PC-3 (cell line): ENCODE results near the gene FUT7.

Source experiments
- EZH2 ChIP-seq: fragments of 300-600 bp; sonication (generic); IDR thresholded peaks from one replicate; pipeline ENCODE4 v1.6.1; 2017; ENCODE audit warnings: antibody characterized with exemption, mild to moderate bottlenecking, low read length; ENCODE audit not compliant: unreplicated experiment
- EZH2phosphoT487 ChIP-seq: fragments of 300-600 bp; sonication (generic); IDR thresholded peaks from 2 replicates; pipeline ENCODE4 v1.6.1; 2018; ENCODE audit warnings: mild to moderate bottlenecking, antibody characterized with exemption, low read length, borderline replicate concordance
- TF ChIP-seq, protein P1 (sequence below): fragments of 300-600 bp; sonication (generic); conservative IDR thresholded peaks from 2 replicates; pipeline ENCODE4 v1.5.1; 2017; ENCODE audit warnings: antibody characterized with exemption, low read depth, mild to moderate bottlenecking, low read length

DNA sequence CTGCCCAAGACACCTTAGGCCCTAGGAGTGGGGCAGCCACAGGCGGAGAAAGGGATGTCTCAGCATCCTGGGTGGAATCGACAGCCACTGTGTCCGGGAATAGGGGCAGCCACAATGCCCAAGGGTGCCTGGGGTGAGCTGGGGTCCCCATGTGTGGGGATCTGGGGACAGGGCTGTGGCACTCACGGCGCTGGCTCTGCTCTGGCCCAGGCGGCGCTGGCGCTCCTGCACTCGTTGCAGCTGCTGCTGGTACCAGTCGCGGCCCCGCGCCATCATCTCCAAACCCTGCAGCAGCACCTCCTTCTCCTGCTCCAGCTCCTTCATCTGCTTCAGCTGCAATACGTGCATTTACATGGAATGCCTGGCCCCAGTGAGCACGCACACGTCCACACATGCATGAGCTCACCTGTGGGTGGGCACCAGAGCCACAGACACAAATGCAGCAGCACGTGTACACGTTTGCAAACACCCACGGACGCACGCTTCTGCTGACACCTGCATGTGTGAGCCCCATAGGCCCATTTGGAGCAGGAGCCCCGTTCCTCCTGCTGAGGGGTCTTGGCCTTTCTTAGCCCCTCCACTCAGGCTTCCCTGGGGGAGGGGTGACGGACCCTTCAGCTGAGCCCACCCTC is 33.6 kb upstream of the FUT7 start:
- TF ChIP-seq, protein P1, sequence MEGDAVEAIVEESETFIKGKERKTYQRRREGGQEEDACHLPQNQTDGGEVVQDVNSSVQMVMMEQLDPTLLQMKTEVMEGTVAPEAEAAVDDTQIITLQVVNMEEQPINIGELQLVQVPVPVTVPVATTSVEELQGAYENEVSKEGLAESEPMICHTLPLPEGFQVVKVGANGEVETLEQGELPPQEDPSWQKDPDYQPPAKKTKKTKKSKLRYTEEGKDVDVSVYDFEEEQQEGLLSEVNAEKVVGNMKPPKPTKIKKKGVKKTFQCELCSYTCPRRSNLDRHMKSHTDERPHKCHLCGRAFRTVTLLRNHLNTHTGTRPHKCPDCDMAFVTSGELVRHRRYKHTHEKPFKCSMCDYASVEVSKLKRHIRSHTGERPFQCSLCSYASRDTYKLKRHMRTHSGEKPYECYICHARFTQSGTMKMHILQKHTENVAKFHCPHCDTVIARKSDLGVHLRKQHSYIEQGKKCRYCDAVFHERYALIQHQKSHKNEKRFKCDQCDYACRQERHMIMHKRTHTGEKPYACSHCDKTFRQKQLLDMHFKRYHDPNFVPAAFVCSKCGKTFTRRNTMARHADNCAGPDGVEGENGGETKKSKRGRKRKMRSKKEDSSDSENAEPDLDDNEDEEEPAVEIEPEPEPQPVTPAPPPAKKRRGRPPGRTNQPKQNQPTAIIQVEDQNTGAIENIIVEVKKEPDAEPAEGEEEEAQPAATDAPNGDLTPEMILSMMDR, result no peak
- TF ChIP-seq EZH2 (no peak), EZH2phosphoT487 (no peak)
